GM19467 (cell line): ENCODE data around the gene CD14.
"Not testable (repeated sequence)": the region's sequence is repeated elsewhere in the genome, so short reads cannot be mapped to it uniquely, and the experiment has no call there.

Experiments used
- ATAC-seq: cut with Tn5 transposase; IDR thresholded peaks from one replicate; pipeline ENCODE4 v1.9.1; 2021; ENCODE audit warnings: mild to moderate bottlenecking, moderate library complexity; ENCODE audit not compliant: unreplicated experiment

The CD14 gene

GRCh38 chr5:140635291-140636257, 2.6 kb upstream of the CD14 start:
- ATAC-seq, result no peak

- no peak for ATAC-seq
Observed at GRCh38 chr5:140634103-140634502, 1.1 kb upstream of the CD14 start.

GRCh38 chr5:140633501-140633900, 526 bp upstream of the CD14 start:
- ATAC-seq, result no peak

GRCh38 chr5:140632366-140633020, 482 bp downstream of the CD14 start:
- ATAC-seq, result peak; percentile 54

- ATAC-seq, result peak; percentile 9
Observed at GRCh38 chr5:140631831-140632365, 1.1 kb downstream of the CD14 start.

GRCh38 chr5:140631036-140631417, 1.9 kb downstream of the CD14 start:
- ATAC-seq, result no peak

GRCh38 chr5:140630292-140631035, 2.5 kb downstream of the CD14 start:
- no peak for ATAC-seq

GRCh38 chr5:140628711-140629110, 4.3 kb downstream of the CD14 start:
- no peak for ATAC-seq

GRCh38 chr5:140627972-140628371, 5.0 kb downstream of the CD14 start:
- ATAC-seq, result no peak

- not testable (repeated sequence) for ATAC-seq
Observed at GRCh38 chr5:140624886-140625285, 8.1 kb downstream of the CD14 start.

- ATAC-seq, result not testable (repeated sequence)
Observed at GRCh38 chr5:140623061-140623460, 9.9 kb downstream of the CD14 start.

GRCh38 chr5:140622301-140622700, 10.7 kb downstream of the CD14 start:
- no peak for ATAC-seq

- no peak for ATAC-seq
Observed at GRCh38 chr5:140611020-140611521, 21.9 kb downstream of the CD14 start.

GRCh38 chr5:140609126-140609525, 23.8 kb downstream of the CD14 start:
- ATAC-seq, result no peak

GRCh38 chr5:140608722-140609121, 24.3 kb downstream of the CD14 start:
- ATAC-seq, result no peak

- ATAC-seq, result no peak
Observed at GRCh38 chr5:140607031-140607430, 25.9 kb downstream of the CD14 start.

GRCh38 chr5:140605879-140606278, 27.1 kb downstream of the CD14 start:
- ATAC-seq, result no peak

GRCh38 chr5:140603734-140604133, 29.2 kb downstream of the CD14 start:
- ATAC-seq, result no peak

GRCh38 chr5:140603446-140603698, 29.6 kb downstream of the CD14 start:
- not testable (repeated sequence) for ATAC-seq

- ATAC-seq, result no peak
Observed at GRCh38 chr5:140602147-140602546, 30.8 kb downstream of the CD14 start.

- ATAC-seq, result no peak
Observed at GRCh38 chr5:140600096-140600495, 32.9 kb downstream of the CD14 start.
